Lower leg skin (tissue), 3 donors: ENCODE results near the gene QPRT.

Source experiments
- POLR2A ChIP-seq, 2 donors: fragments of 450-650 bp; IDR thresholded peaks; one replicate each; pipeline ENCODE4 v1.6.1; 2016 to 2017; ENCODE audit warnings: antibody characterized with exemption in 2 of 2, mild to moderate bottlenecking in 1 of 2, moderate library complexity in 1 of 2
- TF ChIP-seq, protein P1 (sequence below), 3 donors: fragments of 450-650 bp; IDR thresholded peaks; one replicate each; pipeline ENCODE4 v1.5.1; 2016; ENCODE audit warnings: antibody characterized with exemption in 3 of 3, mild to moderate bottlenecking in 3 of 3, moderate library complexity in 2 of 3

DNA sequence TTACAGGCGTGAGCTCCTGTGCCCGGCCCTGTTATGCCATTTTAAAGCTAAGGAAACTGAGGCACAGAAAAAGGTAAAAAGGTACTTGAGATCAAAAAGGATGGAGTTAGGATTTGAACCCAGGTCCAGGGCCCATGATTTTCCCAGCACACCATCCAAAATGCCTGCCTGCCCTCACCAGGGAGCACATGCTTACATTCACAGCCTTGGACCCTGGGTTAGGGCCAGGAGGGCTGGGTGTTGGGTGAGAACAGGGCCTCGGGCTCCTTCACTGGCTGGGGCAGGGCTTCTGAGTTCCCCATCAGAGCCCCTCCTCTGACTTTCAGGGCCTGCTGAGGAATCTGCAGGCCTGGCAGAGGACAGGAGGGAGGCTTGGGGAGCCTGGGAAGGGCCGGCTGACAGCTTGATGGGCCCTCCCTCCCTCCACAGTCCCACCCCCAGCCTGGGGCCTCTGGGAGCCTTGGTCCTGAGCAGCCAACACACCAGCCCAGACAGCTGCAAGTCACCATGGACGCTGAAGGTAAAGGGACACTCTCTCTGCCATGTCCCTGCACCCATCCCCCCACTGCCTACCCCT lies at the start of gene QPRT:
- TF ChIP-seq POLR2A (IDR thresholded peaks at IDR 0.05) = no peak
- TF ChIP-seq, protein P1, sequence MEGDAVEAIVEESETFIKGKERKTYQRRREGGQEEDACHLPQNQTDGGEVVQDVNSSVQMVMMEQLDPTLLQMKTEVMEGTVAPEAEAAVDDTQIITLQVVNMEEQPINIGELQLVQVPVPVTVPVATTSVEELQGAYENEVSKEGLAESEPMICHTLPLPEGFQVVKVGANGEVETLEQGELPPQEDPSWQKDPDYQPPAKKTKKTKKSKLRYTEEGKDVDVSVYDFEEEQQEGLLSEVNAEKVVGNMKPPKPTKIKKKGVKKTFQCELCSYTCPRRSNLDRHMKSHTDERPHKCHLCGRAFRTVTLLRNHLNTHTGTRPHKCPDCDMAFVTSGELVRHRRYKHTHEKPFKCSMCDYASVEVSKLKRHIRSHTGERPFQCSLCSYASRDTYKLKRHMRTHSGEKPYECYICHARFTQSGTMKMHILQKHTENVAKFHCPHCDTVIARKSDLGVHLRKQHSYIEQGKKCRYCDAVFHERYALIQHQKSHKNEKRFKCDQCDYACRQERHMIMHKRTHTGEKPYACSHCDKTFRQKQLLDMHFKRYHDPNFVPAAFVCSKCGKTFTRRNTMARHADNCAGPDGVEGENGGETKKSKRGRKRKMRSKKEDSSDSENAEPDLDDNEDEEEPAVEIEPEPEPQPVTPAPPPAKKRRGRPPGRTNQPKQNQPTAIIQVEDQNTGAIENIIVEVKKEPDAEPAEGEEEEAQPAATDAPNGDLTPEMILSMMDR (IDR thresholded peaks at IDR 0.05) = no peak
